Kidney tubule cell (primary cell): ENCODE measurements around the gene UMAD1.

ENCODE experiments used
- DNase-seq: peaks from one replicate; pipeline ENCODE4 v3.0.0-alpha.2; 2018; ENCODE audit warnings: low spot score

The UMAD1 gene

GRCh38 chr7:7688956-7689355 is 48.4 kb downstream of the UMAD1 start:
- no peak for DNase-seq

DNA sequence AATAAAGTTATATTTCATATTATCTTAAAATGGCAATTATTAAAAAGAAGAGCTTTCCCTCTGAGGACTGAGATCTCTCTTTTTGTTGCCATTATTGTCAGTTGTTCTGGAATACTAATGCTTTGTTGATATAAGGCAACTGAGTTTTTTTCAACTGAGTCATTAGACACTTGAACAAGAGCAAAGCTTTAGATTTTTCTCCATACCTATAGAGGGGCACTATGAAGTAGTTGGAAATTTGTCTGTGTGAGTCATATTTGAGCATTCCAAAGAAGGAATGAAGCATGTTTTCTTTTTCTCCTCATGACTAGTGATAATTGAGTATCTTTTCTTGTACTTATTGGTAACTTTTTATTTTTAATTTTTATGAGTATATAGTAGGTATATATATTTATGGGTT is 53.3 kb downstream of the UMAD1 start:
- peak; percentile 88 for DNase-seq

DNA sequence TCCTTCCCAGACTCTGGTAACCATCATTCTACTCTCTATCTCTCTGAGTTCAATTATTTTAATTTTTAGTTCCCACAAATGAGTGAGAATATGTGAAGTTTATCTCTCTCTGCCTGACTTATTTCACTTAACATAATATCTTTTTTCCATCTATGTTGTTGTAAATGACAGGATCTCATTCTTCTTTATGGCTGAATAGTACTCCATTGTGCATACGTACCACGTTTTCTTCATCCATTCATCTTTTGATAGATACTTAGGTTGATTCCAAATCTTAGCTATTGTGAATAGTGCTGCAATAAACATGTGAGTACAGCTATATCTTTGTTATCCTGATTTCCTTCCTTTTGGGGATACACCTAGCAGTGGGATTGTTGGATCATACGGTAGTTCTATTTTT is 54.0 kb downstream of the UMAD1 start:
- DNase-seq: no peak

DNA sequence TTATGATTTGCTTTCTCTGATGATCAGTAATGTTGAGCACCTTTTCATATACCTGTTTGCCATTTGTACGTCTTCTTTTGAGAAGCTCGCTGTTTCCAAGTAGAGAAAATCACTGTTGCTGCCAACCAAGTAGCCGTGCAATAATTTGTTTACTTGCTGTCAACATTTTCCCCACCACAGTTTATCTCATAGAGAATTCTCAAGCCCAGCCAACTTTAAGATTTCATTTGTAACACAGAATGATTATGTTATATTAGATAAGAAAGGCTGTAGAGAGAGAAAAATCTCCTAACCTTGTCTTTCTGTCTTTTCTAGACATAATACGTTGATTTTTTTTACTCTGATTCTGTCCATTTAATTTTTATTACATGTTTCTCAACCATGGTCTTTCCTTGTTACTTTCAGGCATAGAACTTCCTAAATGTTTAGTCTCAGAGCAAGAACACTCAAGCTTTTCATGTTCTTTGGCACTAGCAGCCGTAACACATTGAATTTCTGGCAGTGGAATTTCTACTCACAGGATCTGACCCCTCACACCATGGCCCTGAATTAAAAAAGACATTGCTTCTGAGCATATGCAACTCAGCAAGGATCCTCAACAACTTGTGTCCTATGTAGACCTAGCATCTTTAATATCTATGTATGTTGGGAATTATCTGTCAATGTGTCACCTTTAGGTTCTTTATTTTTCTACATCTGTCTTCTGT is 54.7 kb downstream of the UMAD1 start:
- no peak for DNase-seq

GRCh38 chr7:7696458-7697119 is 56.0 kb downstream of the UMAD1 start:
- DNase-seq: peak; percentile 81

DNA sequence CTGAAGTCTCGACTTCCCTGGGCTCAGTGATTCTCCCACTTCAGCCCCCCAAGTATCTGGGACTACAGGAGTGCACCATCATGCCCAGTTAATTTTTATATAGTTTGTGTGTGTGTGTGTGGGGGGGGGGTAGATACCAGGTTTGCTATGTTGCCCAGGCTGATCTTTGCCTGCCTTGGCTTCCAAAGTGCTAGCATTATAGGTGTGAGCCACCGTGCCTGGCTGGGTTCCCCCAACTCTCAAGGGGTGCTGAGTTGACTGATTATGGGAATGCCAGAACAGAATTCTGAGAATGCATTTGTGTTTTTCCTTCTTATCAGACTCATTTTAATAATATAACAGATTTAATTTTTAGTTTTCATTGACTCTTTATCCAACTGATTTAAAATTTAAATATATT is 58.4 kb downstream of the UMAD1 start:
- no peak for DNase-seq

DNA sequence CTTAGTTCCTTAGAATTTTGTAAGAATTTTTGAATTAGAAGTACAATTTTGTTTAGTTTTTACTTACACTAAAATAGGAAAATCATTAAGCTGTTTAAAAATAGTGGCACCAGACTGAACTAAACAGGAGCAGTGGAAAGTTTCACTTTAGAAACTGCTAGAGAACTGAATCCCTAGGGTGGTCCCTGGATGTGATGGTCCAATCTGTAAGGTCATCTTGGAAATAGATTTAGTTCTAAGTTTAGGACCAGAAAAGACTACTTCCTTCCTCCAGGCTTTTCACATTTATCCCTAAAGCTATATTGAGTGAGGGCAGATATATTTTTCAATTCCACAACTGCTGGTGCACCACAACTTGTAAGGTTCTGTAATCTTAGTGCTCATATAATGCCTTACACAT is 58.8 kb downstream of the UMAD1 start:
- no peak for DNase-seq

DNA sequence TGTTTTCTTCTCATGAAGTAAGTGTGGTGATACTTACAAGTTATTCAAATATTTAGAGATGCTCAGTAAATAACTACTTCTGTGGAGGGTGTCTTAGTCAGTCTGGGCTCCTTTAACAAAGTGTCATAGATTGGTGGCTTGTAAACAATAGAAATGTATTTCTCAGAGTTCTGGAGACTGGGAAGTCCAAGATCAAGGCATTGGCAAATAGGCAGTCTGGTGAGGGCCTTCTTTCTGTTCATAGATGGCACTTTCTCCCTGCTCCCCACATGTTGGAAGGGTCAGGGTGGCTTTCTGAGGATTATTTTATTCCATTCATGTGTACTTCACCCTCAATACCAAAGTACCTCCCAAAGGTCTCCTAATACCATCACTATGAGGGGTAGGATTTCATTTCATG is 59.4 kb downstream of the UMAD1 start:
- DNase-seq: no peak

DNA sequence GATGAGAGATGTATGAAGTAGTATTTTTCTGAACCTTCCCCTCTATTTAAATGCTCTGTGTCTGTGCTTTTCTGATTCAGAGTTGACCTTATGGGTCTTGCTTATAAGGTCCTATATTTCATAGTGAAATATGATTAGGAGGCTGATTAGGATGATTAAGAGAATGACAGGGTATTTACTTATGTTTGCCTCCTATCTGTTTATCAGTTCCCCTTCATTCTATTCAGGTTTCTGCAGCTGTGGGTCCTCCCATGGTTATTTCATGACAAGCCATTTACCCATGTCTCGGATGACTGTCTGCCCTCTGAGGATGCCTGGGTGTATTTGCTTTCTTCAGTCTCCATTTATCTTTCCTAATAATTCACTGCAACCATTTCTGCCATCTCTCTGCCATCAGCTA is 61.0 kb downstream of the UMAD1 start:
- DNase-seq: no peak

DNA sequence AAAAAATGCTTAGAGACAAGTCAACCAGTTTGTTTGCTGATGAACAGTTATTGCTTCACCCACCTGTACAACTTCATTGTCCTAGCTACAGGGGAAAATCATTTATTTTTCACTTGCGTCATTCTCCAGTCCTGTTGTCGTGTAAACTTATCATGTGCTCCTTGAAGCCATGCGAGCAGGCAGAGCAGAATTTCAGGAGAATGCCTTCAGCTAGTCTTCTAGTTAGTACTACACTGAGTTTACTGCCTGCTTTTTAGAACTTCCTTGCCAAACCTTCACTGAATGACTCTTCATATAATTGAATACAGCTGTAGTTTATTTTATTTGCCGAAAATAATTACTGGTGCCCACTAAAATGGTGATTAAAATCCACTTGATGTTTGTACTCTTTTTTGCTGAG is 62.3 kb downstream of the UMAD1 start:
- no peak for DNase-seq

- DNase-seq: no peak
Observed at GRCh38 chr7:7703427-7703826, 62.9 kb downstream of the UMAD1 start.

GRCh38 chr7:7704867-7705266 is 64.3 kb downstream of the UMAD1 start:
- DNase-seq: no peak

DNA sequence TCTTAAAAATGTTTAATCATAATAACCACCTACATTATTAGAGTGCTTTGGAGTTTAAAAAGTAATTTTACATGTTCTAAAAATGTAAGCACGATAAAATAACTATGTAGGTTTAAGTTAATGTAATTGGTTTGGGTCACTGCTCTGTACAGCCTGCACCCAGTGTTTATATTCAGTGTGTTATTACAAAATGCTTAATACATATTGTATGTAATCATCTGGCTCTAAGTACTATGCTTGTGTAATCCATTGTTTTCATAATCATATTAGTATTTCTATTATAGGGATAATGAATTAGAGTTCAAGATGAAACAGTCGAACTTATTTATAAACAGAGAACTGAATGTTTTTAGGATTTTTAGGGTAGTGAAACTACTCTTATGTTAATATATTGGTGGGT is 64.8 kb downstream of the UMAD1 start:
- no peak for DNase-seq

- DNase-seq: no peak
Observed at GRCh38 chr7:7706101-7706511, 65.6 kb downstream of the UMAD1 start.

- DNase-seq: no peak
Observed at GRCh38 chr7:7706556-7707172, 66.1 kb downstream of the UMAD1 start.

DNA sequence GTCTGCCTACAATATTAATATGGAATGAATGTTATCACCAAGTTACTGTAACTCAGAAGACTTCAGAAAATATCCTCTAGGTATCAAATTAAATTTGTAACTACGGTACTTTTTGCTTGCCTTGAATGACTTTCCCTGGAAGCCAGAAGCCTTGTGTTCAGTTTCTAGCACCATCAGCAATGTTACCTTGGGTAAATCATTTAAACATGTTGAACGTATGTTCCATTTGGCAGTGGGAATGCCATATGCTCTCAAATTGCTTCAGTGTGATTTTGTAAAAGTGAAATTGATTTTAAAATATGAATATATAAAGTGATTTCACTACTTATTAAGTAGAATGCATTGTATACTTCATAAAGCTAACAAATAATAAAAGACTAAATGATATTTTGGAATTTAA is 66.7 kb downstream of the UMAD1 start:
- DNase-seq: no peak

- DNase-seq: peak; percentile 58
Observed at GRCh38 chr7:7707806-7708205, 67.3 kb downstream of the UMAD1 start.

- no peak for DNase-seq
Observed at GRCh38 chr7:7709291-7709690, 68.7 kb downstream of the UMAD1 start.

DNA sequence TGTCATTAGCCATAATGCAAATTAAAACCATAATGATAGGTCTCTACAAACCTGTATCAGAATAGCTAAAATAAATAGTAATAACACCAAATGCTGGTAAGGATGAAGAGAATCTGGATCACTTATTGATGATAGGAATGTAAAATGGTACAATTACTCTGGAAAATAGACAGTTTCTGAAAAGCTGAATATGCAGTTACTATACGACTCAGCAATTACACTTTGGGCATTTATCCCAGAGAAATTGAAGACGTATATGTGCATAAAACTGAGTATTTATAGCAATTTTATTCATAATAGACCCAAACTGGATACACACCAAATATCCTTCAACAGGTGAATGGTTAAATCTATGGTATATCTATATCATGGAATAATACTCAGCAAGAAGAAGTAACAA is 69.9 kb downstream of the UMAD1 start:
- no peak for DNase-seq

DNA sequence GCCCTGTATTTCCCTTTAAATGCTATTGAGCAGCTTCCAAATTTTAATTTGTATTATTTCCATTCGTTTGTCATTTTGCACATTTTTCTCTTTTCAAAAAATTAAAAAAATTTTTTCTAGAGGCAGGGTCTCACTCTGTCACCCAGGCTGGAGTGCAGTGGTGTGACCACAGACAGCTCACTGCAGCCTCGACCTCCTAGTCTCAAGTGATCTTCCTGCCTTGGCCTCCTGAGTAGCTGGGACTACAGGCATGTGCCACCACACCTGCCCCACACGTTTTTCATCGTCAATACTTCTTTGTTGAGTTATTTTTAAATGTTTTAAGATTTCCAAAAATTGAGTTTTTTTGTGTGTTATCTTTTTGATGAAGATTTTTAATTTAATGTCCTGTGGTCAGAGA is 73.2 kb downstream of the UMAD1 start:
- no peak for DNase-seq

DNA sequence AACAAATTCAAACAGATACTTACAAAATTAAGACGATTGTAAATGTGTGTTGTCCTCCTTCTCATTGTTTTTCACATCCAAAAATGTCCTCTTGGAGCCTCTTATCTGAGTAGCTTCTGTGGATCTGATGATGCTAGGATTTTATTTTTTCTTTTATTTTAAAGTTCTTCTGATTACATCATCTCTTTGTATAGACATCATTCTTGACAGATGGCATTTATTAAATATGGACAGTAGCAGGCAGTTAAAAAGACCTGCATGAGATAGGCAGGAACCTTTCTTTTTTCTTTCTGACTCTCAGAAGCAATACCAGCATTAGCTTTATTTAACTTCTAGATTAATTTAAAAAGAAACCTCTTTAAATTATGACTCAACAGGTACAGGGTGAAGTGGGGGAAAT is 77.9 kb downstream of the UMAD1 start, which contains the start of gene RPA3:
Gene RPA3, minus strand, starts transcription at position 116 of the 400 bp plus-strand sequence. CDS start 78,189 bp downstream, outside the sequence.
- no peak for DNase-seq

- peak; percentile 80 for DNase-seq
Observed at GRCh38 chr7:7719236-7719635, 78.7 kb downstream of the UMAD1 start.

GRCh38 chr7:7720193-7720592 is 79.6 kb downstream of the UMAD1 start:
- no peak for DNase-seq
